Suprapubic skin (tissue), 4 donors: ENCODE results near the gene VWF.

Source experiments
- CTCF ChIP-seq, 2 donors: fragments of 200-600 bp in 1 of 2; fragments of 450-650 bp in 1 of 2; sonication (generic) in 1 of 2; IDR thresholded peaks; one replicate each; pipeline ENCODE4 v1.5.1; 2016 to 2019; ENCODE audit warnings: antibody characterized with exemption in 2 of 2, mild to moderate bottlenecking in 1 of 2, moderate library complexity in 1 of 2
- EP300 ChIP-seq: sonication (generic); formaldehyde crosslinking; IDR thresholded peaks from one replicate; pipeline ENCODE4 v1.6.1; 2017; ENCODE audit warnings: antibody characterized with exemption
- POLR2A ChIP-seq, 2 donors: fragments of 450-650 bp; IDR thresholded peaks; one replicate each; pipeline ENCODE4 v1.6.1; 2017; ENCODE audit warnings: antibody characterized with exemption in 2 of 2, mild to moderate bottlenecking in 2 of 2, moderate library complexity in 2 of 2
- POLR2AphosphoS5 ChIP-seq, 3 donors: sonication (generic); formaldehyde crosslinking; IDR thresholded peaks; one replicate each; pipeline ENCODE4 v1.6.1; 2017; ENCODE audit warnings: antibody characterized with exemption in 3 of 3

- TF ChIP-seq POLR2A (IDR thresholded peaks at IDR 0.05) (no peak), CTCF (IDR thresholded peaks at IDR 0.05) (no peak), EP300 (no peak), POLR2AphosphoS5 (IDR thresholded peaks at IDR 0.05) (no peak)
Observed at GRCh38 chr12:6045438-6045837, 79.0 kb downstream of the VWF start.
